Motor neuron (in vitro differentiated cells): Measurements from ENCODE around the gene MKNK1. TPM values are rescaled to one million over a fixed set of nuclear protein-coding genes. Genes with fewer than 3 reads are reported as not detected.

Source experiments
- ATAC-seq, 8 experiments: fragments of 200-7000 bp; cut with Tn5 transposase; replicated peaks in 6 of 8; 2 replicates each; pipeline ENCODE4 v1.8.0; 2021; ENCODE audit warnings: mild to moderate bottlenecking in 8 of 8, moderate library complexity in 8 of 8
- H3K27ac ChIP-seq, 2 donors: fragments of 250-450 bp; sonication (Bioruptor Pico); 2 replicates each; pipeline ENCODE4 v1.9.0; 2021; ENCODE audit warnings: antibody characterized with exemption in 2 of 2, mild to moderate bottlenecking in 2 of 2, moderate library complexity in 1 of 2
- H3K4me1 ChIP-seq, 2 donors: fragments of 250-450 bp; sonication (Bioruptor Pico); replicated peaks in 1 of 2; 2 replicates each; pipeline ENCODE4 v1.6.1; 2021; ENCODE audit warnings: antibody characterized with exemption in 2 of 2, mild to moderate bottlenecking in 2 of 2, moderate library complexity in 1 of 2
- H3K4me3 ChIP-seq, 5 donors: fragments of 250-450 bp; sonication (Bioruptor Pico); 2 replicates each; pipeline ENCODE4 v1.9.0; 2021; ENCODE audit warnings: antibody characterized with exemption in 5 of 5, mild to moderate bottlenecking in 5 of 5, moderate library complexity in 4 of 5
- WGBS, 10 experiments: fragments of 450-650 bp; shearing (Covaris generic); methylation state at CpG; one replicate each; pipeline ENCODE4 v1.0.0; 2022; 5-methylcytosine and 5-hydroxymethylcytosine counted together
- in situ Hi-C, 9 experiments: fragments of 400-800 bp; cut with MboI; loops; one replicate each; pipeline ENCODE4 v1.15.0; 2021; ENCODE audit warnings: low sequenced_read_pairs in 9 of 9, low pct_unique_long_range_greater_than_20kb in 2 of 9; ENCODE audit not compliant: unreplicated experiment in 9 of 9
- total RNA-seq, 8 experiments: library from RNA; unstranded; fragments of 300-600 nt; gene quantifications; 2 replicates each; pipeline versions ENCODE4 v1.2.3 to v1.2.4, GENCODE V29; 2022

MKNK1 gene
- total RNA-seq, 8 experiments from 2014 or later, result 7.0 to 34.1 (median 15.5) TPM

DNA sequence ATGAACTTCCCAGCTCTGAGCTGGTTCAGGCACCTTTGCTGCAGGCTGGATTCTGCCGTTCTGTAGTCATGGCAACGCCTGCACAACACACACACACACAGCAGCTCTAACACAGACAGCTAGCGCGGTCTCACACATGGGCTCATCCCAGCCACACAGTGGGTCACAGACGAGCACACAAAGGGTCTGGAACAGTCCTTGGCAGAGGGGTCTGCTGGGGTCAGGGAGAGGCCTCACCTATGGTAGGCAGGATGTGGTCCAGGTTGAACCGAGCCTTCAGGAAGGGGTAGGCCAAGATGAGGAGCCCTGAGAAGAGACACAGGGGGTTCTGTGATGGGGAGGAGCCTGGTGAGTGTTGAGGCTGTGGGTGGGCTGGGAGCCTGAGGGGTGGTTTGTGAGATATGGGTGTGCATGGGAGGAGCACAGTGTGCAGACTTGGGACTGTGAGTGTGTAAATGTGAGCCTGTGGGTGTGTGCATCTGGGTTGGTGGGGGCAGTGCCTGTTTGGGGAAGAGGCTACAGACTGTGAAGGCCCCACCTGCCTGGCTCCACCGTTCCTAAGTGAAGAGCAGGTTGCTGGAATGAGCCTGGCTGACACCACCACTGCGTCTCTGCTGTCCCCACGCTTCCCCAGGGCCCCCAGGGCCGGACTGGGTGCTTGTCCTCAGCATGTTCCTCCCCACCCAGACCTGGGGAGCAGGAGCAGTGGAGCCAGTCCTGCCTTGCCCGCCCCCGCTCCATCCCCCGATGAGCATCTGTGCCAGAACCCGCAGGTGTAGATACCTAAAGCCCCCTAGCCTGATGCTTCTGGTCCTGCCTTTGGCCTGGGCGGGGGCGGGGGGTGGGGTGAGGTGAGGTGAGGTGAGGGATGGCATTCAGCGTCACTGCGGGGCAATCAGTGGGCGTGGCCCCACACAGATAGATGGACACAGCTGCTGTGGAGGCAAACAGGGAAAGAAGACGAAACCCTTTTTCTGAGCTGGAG, 54.1 kb downstream of the MKNK1 start:
- H3K27ac ChIP-seq, result peak overlapping the region; percentile 32 to 79
- in situ Hi-C loops, result loop anchor here in 6 of 9 experiments (25.0 kb wide), 1 partner anchor 113 kb away; no protein-coding TSS in a partner anchor
- 0 to 63% (median 47%) methylated on average over 1 to 8 of the region's 20 CpGs; no CpG with 5 or more reads in 5 of the 10 experiments for WGBS, 10 experiments
- no peak overlapping the region for H3K4me3 ChIP-seq
- peaks cover 46 to 48% of the 10 kb centered on the region in 2 donors for H3K4me1 ChIP-seq
- ATAC-seq, result peak; percentile 75 to 96 (median 91)

DNA sequence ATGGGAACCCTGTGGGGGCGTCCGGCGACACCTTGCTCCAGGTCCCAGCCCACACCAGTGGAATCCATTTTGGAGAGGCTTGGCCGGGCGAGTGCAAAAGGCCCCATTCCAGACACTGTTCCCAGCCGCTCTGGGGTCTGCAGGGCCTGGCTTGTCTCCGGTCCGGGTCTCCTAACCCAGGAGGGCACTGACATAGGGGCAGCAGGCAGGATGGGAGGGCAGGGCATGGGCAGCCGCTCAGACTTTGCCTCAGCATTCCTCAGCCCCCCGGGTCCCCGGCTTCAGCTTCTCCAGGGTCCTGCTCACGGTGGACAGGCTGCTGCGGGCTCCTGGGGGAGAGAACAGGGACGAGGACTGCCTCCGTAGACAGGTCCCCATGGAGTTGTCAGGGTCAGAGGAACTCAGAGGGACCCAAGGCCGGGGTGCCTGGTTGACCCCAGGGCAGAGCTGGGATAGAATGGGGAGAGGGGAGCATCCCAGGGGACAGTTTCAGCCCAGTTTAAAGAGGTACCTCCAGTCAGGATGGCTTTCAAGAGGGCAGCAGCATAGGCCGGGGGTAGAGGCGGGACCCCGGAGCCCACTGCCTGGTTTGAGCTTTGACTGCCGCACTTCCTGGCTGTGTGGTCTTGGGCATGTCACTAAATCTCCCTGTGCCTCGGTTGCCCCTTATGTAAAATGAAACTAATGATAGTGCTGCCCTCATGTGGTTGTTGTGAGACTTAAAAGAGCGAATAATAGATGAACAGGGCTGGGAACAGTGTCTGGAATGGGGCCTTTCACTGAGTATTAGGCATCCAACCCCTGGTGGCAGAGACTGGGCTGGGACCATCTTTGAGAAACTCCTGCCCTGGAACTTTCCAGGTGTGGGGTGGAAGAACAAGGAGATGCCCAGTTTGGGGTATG, 56.3 kb downstream of the MKNK1 start:
- in situ Hi-C loops, result loop anchor here in 6 of 9 experiments (25.0 kb wide), 1 partner anchor 110 kb away; no protein-coding TSS in a partner anchor
- ATAC-seq, result peak in 3 of 8 experiments; percentile 22 to 62 (median 61)
- peaks cover 36 to 38% of the 10 kb centered on the region in 2 donors for H3K4me1 ChIP-seq
- H3K27ac ChIP-seq, result no peak overlapping the region
- 0 to 71% (median 48%) methylated on average over 1 to 18 of the region's 22 CpGs; no CpG with 5 or more reads in 2 of the 10 experiments for whole genome bisulfite sequencing, 10 experiments
- H3K4me3 ChIP-seq, result no peak overlapping the region

- peaks cover 30 to 32% of the 10 kb centered on the region in 2 donors for H3K4me1 ChIP-seq
- WGBS, 10 experiments, result 6 to 80% (median 54%) methylated on average over 1 to 5 of the region's 5 CpGs; no CpG with 5 or more reads in 2 of the 10 experiments
- in situ Hi-C loops, result loop anchor here in 6 of 9 experiments (25.0 kb wide), 1 partner anchor 109 kb away; no protein-coding TSS in a partner anchor
- no peak for ATAC-seq
- no peak overlapping the region for H3K4me3 ChIP-seq
- H3K27ac ChIP-seq, result no peak overlapping the region
These were observed 57.9 kb downstream of the MKNK1 start for GRCh38 chr1:46546210-46546609.

DNA sequence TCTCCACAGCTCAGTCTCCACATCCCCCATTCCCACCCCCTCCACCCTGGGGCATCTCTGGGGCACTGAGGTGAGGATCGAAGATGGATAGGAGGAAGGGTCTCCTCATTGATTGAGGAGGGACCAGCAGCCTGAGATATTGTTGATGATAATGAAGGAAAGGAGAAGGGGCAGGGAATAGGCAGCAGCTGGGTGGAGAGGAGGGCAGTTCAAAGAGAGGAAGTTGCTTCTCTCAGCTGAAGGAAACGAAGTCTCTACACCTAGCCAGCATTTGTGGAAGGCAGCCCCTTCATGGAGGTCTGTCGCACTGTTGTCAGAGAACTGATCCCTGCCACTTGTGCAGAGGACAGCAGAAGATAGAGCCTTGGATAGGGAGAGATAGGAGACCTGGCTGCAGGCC, 58.3 kb downstream of the MKNK1 start:
- no peak overlapping the region for H3K27ac ChIP-seq
- H3K4me1 ChIP-seq, result peaks cover 26 to 28% of the 10 kb centered on the region in 2 donors
- in situ Hi-C loops, result loop anchor here in 6 of 9 experiments (25.0 kb wide), 1 partner anchor 108 kb away; no protein-coding TSS in a partner anchor
- WGBS, 10 experiments, result 30 to 78% (median 63%) methylated on average over 2 to 3 of the region's 3 CpGs; no CpG with 5 or more reads in 4 of the 10 experiments
- H3K4me3 ChIP-seq, result no peak overlapping the region
- no peak for ATAC-seq

DNA sequence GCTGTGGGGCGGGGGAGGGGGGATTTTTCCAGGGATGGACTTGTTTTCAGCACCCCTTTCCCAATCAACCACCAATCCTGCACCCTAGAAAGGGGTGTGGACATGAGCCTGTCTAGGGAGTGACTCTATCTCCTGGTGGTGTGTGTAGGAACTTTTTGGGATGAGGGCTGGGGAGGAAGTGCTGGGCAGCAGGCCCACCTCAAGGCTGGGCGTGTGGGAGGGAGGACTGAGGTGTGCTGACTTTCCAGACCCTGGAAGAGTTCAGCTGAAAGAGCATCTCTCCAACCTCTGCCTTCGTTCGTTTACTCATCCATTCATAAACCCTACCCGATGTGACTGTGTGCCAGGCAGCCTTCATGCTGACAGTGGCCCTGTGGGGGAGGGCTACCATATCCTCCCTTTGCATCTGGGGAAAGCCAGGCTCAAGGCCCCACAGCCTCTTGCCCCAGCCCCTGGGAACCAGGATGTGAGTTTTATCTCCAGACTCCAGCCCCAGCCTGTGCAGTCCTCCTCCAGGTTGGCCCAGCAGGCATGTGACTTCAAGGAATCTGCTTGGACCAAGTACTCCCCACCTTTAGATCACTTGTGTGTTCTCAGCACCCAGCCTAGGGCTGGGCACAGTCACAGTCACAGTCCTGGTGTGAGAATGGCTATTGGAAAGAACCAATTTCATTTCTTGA, 59.4 kb downstream of the MKNK1 start:
- WGBS, 10 experiments, result 10 to 90% (median 56%) methylated on average over 1 to 4 of the region's 5 CpGs; no CpG with 5 or more reads in 4 of the 10 experiments
- Histone ChIP-seq H3K4me3 (no peak overlapping the region), H3K27ac (no peak overlapping the region), H3K4me1 (peaks cover 15 to 17% of the 10 kb centered on the region in 2 donors)
- no peak for ATAC-seq
- in situ Hi-C loops, result loop anchor here in 6 of 9 experiments (25.0 kb wide), 1 partner anchor 107 kb away; no protein-coding TSS in a partner anchor

- H3K4me1 ChIP-seq, result peaks cover 8 to 10% of the 10 kb centered on the region in 2 donors
- H3K4me3 ChIP-seq, result peak overlapping the region in 2 of 5 donors; percentile 2 to 5
- in situ Hi-C loops, result loop anchor here in 6 of 9 experiments (25.0 kb wide), 1 partner anchor 107 kb away; no protein-coding TSS in a partner anchor
- H3K27ac ChIP-seq, result no peak overlapping the region
- 0 to 10% (median 4%) methylated on average over 1 to 21 of the region's 58 CpGs; no CpG with 5 or more reads in 4 of the 10 experiments for WGBS, 10 experiments
- peak in 5 of 8 experiments; percentile 51 to 59 (median 55) for ATAC-seq
These were observed 60.1 kb downstream of the MKNK1 start for GRCh38 chr1:46543761-46544560.

- no peak overlapping the region for H3K4me3 ChIP-seq
- peak in 4 of 8 experiments; percentile 6 to 29 (median 8) for ATAC-seq
These were observed 60.7 kb downstream of the MKNK1 start for GRCh38 chr1:46543382-46543760.

DNA sequence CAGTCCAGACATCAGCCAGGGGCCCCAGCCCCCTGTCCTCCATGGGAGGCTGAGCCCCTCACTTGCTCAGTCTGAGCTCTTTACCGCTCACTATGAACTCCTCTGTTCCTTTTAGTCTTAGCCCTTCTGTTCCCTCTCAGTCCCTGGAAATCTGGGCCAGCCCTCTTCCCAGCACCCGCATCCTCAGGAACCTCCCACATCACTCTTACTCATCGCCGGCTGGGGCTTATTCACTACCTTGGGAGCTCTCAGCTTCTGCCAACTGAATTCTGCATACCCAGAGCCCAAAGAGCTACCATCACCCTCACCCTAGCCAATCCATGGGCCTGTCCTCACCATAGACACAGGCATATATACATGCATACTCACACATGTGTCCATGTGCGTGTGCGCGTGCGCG, 64.1 kb downstream of the MKNK1 start:
- Histone ChIP-seq H3K27ac (no peak overlapping the region), H3K4me1 (peaks cover 0 to 5% of the 10 kb centered on the region in 2 donors), H3K4me3 (no peak overlapping the region)
- in situ Hi-C loops, result loop anchor here in 6 of 9 experiments (25.0 kb wide), 1 partner anchor 103 kb away; no protein-coding TSS in a partner anchor
- peak; percentile 5 to 96 (median 32) for ATAC-seq
- WGBS, 10 experiments, result 0 to 85% (median 64%) methylated on average over 1 to 8 of the region's 9 CpGs; no CpG with 5 or more reads in 3 of the 10 experiments

More at GRCh38 chr1:46543382-46543760, 60.7 kb downstream of the MKNK1 start:
- WGBS, 10 experiments, result 7 to 100% (median 23%) methylated on average over 1 to 6 of the region's 7 CpGs; no CpG with 5 or more reads in 4 of the 10 experiments
- peaks cover 8 to 10% of the 10 kb centered on the region in 2 donors for H3K4me1 ChIP-seq
- in situ Hi-C loops, result loop anchor here in 6 of 9 experiments (25.0 kb wide), 1 partner anchor 106 kb away; no protein-coding TSS in a partner anchor
- no peak overlapping the region for H3K27ac ChIP-seq

GRCh38 chr1:46538147-46538546, 65.9 kb downstream of the MKNK1 start:
- Histone ChIP-seq H3K4me3 (no peak overlapping the region), H3K4me1 (peaks cover 0 to 2% of the 10 kb centered on the region in 2 donors), H3K27ac (no peak overlapping the region)
- 20 to 65% (median 42%) methylated on average over 1 to 2 of the region's 2 CpGs; no CpG with 5 or more reads in 2 of the 10 experiments for WGBS, 10 experiments
- in situ Hi-C loops, result loop anchor here in 6 of 9 experiments (25.0 kb wide), 1 partner anchor 101 kb away; no protein-coding TSS in a partner anchor
- no peak for ATAC-seq

GRCh38 chr1:46537651-46538050, 66.4 kb downstream of the MKNK1 start:
- 29 to 81% (median 73%) methylated on average over 1 to 2 of the region's 2 CpGs; no CpG with 5 or more reads in 4 of the 10 experiments for WGBS, 10 experiments
- ATAC-seq, result no peak
- Histone ChIP-seq H3K27ac (no peak overlapping the region), H3K4me1 (peaks cover 0 to 2% of the 10 kb centered on the region in 2 donors), H3K4me3 (no peak overlapping the region)
- in situ Hi-C loops, result loop anchor here in 6 of 9 experiments (25.0 kb wide), 1 partner anchor 100 kb away; no protein-coding TSS in a partner anchor

- ATAC-seq, result no peak
- Histone ChIP-seq H3K27ac (no peak overlapping the region), H3K4me3 (no peak overlapping the region), H3K4me1 (peaks cover 0 to 2% of the 10 kb centered on the region in 2 donors)
- in situ Hi-C loops, result loop anchor here in 6 of 9 experiments (25.0 kb wide), 1 partner anchor 99 kb away; no protein-coding TSS in a partner anchor
- 20 to 100% (median 88%) methylated on average over 1 of the region's 1 CpG for WGBS, 10 experiments
These were observed 67.5 kb downstream of the MKNK1 start for GRCh38 chr1:46536527-46536926.
